ENCODE data around the gene KCNN1. TPM values are rescaled to one million over a fixed set of nuclear protein-coding genes. Genes with fewer than 3 reads are reported as not detected.

The KCNN1 gene
- total RNA-seq, 1 experiment from 2014 or later, result 9.2 TPM

GRCh38 chr19:18023622-18024251 is 56.8 kb downstream of the KCNN1 start:
- H3K9me3 Mint-ChIP-seq, result no peaks in the 10 kb centered on the region; a peak in 1 of 5 replicates
- Histone ChIP-seq H3K79me2 (ENCODE audit: insufficient read depth, low read length) (no peaks in the 10 kb centered on the region), H2BK20ac (ENCODE audit: low read depth, low read length, poor library complexity, severe bottlenecking) (no peak overlapping the region), H4K8ac (replicated peaks; ENCODE audit: insufficient read length, low read depth, low read length) (no peak overlapping the region), H3K23ac (ENCODE audit: insufficient read length, low read depth, low read length) (no peak overlapping the region), H4K5ac (ENCODE audit: insufficient read length, low read depth, low read length) (no peak overlapping the region), H2AK5ac (ENCODE audit: insufficient read length, low read length) (no peak overlapping the region), H3T11ph (ENCODE audit: low read length) (no peak overlapping the region), H2BK5ac (ENCODE audit: insufficient read length, low read length) (no peak overlapping the region), H3K23me2 (ENCODE audit: insufficient read length, low read depth, low read length, poor library complexity, severe bottlenecking) (no peaks in the 10 kb centered on the region), H3K79me1 (ENCODE audit: insufficient read depth, low read depth, low read length, poor library complexity, severe bottlenecking) (no peaks in the 10 kb centered on the region), H3K4ac (ENCODE audit: low read depth, low read length) (no peak overlapping the region), H3K27ac (ENCODE audit: insufficient read length, low read depth, low read length) (no peak overlapping the region), H2BK120ac (ENCODE audit: low read depth, low read length, poor library complexity, severe bottlenecking) (no peak overlapping the region), H2BK15ac (ENCODE audit: low read depth, low read length) (no peak overlapping the region), H3K9me3 (ENCODE audit: control insufficient read depth, low read depth, low read length) (no peaks in the 10 kb centered on the region), H2AFZ (ENCODE audit: low read length) (no peak overlapping the region), H3K18ac (ENCODE audit: insufficient read length, low read depth, low read length) (no peak overlapping the region), H2BK12ac (ENCODE audit: insufficient read length, low read depth, low read length) (no peak overlapping the region), H3K14ac (ENCODE audit: insufficient read depth, low read length) (no peak overlapping the region; the same call in 1 of the 2 replicates), H3K9ac (ENCODE audit: extremely low read depth, insufficient read length, low read length) (no peak overlapping the region), H3K27me3 (ENCODE audit: insufficient read depth, low read length) (no peaks in the 10 kb centered on the region), H3K4me1 (ENCODE audit: insufficient read depth, low read length) (no peaks in the 10 kb centered on the region; the same call in 1 of the 2 replicates), H4K20me1 (ENCODE audit: control insufficient read depth, insufficient read depth, insufficient read length) (no peaks in the 10 kb centered on the region), H3K4me2 (ENCODE audit: insufficient read depth, insufficient read length, low read length) (no peak overlapping the region), H4K91ac (ENCODE audit: insufficient read length, low read depth, low read length) (no peak overlapping the region), H3K56ac (ENCODE audit: insufficient read length, low read depth, low read length) (no peak overlapping the region)
- no peak for DNase-seq
- H3K4me1 Mint-ChIP-seq, result peaks cover 6 to 13% of the 10 kb centered on the region in 2 experiments
- no peak overlapping the region; a peak in 1 of 5 replicates for H3K4me3 Mint-ChIP-seq
- no CpG with 5 or more reads among the region's 23 CpGs for WGBS (ENCODE audit: extremely low coverage, insufficient read length, low lambda C conversion rate)
- TF ChIP-seq CTCF (conservative IDR thresholded peaks at IDR 0.05), result no peak
- H3K36me3 Mint-ChIP-seq (ENCODE audit: insufficient read depth in 1 of 3, low read depth in 3 of 3), result peaks cover 0 to 2% (median 0%) of the 10 kb centered on the region in 3 experiments; a peak in 2 of 7 replicates
- no peak overlapping the region for H3K27ac Mint-ChIP-seq
- peaks cover 2% of the 10 kb centered on the region; the same call in 1 of the 2 replicates for H3K27me3 Mint-ChIP-seq (ENCODE audit: low read depth)

All from H9 (cell line).